ENCODE results near the gene ABCG8.

DNA sequence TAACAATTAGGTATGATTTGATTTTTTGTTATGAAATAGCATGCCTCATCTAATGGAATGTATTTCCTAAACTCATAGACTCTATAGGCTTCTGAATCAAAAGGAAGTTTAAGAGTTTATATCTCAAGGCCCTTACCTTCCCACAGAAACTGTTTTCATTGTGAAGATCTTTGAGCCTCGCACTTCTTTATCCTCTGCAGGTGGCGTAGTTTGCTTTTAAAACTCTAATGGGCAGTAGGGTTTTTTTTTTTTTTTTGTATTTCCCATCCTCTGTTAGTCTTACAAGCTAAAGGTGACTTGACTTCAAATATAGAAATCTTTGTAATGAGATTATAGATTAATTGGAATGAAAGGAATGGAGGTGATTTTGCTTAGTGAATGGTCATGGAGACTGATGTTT lies 36.6 kb upstream of the ABCG8 start:
- TF ChIP-seq, protein P1, sequence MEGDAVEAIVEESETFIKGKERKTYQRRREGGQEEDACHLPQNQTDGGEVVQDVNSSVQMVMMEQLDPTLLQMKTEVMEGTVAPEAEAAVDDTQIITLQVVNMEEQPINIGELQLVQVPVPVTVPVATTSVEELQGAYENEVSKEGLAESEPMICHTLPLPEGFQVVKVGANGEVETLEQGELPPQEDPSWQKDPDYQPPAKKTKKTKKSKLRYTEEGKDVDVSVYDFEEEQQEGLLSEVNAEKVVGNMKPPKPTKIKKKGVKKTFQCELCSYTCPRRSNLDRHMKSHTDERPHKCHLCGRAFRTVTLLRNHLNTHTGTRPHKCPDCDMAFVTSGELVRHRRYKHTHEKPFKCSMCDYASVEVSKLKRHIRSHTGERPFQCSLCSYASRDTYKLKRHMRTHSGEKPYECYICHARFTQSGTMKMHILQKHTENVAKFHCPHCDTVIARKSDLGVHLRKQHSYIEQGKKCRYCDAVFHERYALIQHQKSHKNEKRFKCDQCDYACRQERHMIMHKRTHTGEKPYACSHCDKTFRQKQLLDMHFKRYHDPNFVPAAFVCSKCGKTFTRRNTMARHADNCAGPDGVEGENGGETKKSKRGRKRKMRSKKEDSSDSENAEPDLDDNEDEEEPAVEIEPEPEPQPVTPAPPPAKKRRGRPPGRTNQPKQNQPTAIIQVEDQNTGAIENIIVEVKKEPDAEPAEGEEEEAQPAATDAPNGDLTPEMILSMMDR (IDR thresholded peaks at IDR 0.05): no peak
- TF ChIP-seq POLR2A (IDR thresholded peaks at IDR 0.05): no peak
